ENCODE measurements around the gene CDH3. TPM values are rescaled to one million over a fixed set of nuclear protein-coding genes. Genes with fewer than 3 reads are reported as not detected.
A peak's percentile ranks its signal among the peaks of the same experiment; 100 is the strongest.

CDH3 gene
- total and polyA plus RNA-seq, 8 donors: 1.6 to 28.6 (median 5.0) TPM; not detected in 2

GRCh38 chr16:68646953-68647659 is 2.0 kb downstream of the CDH3 start:
- WGBS, 5 donors: 79 to 88% (median 85%) methylated on average over 18 of the region's 18 CpGs
- no peaks in the 10 kb centered on the region for H3K9me3 ChIP-seq
- peaks cover 22 to 80% (median 49%) of the 10 kb centered on the region in 3 donors for H3K27me3 ChIP-seq
- peaks cover 27 to 36% (median 31%) of the 10 kb centered on the region in 4 donors for H3K4me1 ChIP-seq
- peak in 1 of 2 donors; percentile 43 for DNase-seq
- H3K27ac ChIP-seq: no peak overlapping the region
- TF ChIP-seq EP300 (IDR thresholded peaks at IDR 0.05): no peak
- TF ChIP-seq POLR2AphosphoS5 (IDR thresholded peaks at IDR 0.05): no peak
- no peak for TF ChIP-seq POLR2A (IDR thresholded peaks at IDR 0.05)
- TF ChIP-seq CTCF (IDR thresholded peaks at IDR 0.05): no peak
- no peaks in the 10 kb centered on the region for H3K36me3 ChIP-seq
- no peak overlapping the region for H3K4me3 ChIP-seq
- intact Hi-C loops (cut with DNase I; ENCODE audit: low total_unique reads): no loop called here

- Histone ChIP-seq H3K9me3 (no peaks in the 10 kb centered on the region), H3K4me3 (no peak overlapping the region), H3K27ac (no peak overlapping the region), H3K27me3 (peaks cover 6 to 43% (median 14%) of the 10 kb centered on the region in 3 donors), H3K4me1 (peaks cover 0 to 3% (median 2%) of the 10 kb centered on the region in 4 donors), H3K36me3 (no peaks in the 10 kb centered on the region)
- no peak for TF ChIP-seq CTCF (IDR thresholded peaks at IDR 0.05)
- no peak for TF ChIP-seq EP300 (IDR thresholded peaks at IDR 0.05)
- no peak for TF ChIP-seq POLR2AphosphoS5 (IDR thresholded peaks at IDR 0.05)
- WGBS, 5 donors: 90 to 96% (median 93%) methylated on average over 11 to 12 of the region's 12 CpGs
- DNase-seq: no peak
- intact Hi-C loops (cut with DNase I; ENCODE audit: low total_unique reads): no loop called here
These were observed 6.0 kb downstream of the CDH3 start for GRCh38 chr16:68651136-68651535.

- Histone ChIP-seq H3K4me3 (no peak overlapping the region), H3K36me3 (no peaks in the 10 kb centered on the region), H3K27ac (no peak overlapping the region), H3K27me3 (peaks cover 0 to 40% (median under 1%) of the 10 kb centered on the region in 3 donors), H3K9me3 (no peaks in the 10 kb centered on the region), H3K4me1 (no peaks in the 10 kb centered on the region)
- WGBS, 5 donors: 95 to 100% (median 97%) methylated on average over 2 of the region's 2 CpGs
- intact Hi-C loops (cut with DNase I; ENCODE audit: low total_unique reads): no loop called here
- no peak for DNase-seq
- TF ChIP-seq POLR2AphosphoS5 (IDR thresholded peaks at IDR 0.05) (no peak), CTCF (IDR thresholded peaks at IDR 0.05) (no peak), EP300 (IDR thresholded peaks at IDR 0.05) (no peak), POLR2A (IDR thresholded peaks at IDR 0.05) (no peak)
These were observed 7.5 kb downstream of the CDH3 start for GRCh38 chr16:68652659-68653058.

GRCh38 chr16:68655806-68656205 is 10.7 kb downstream of the CDH3 start:
- H3K4me3 ChIP-seq: no peak overlapping the region
- no peaks in the 10 kb centered on the region for H3K36me3 ChIP-seq
- no peak for DNase-seq
- no peak for TF ChIP-seq CTCF (IDR thresholded peaks at IDR 0.05)
- TF ChIP-seq EP300 (IDR thresholded peaks at IDR 0.05): no peak
- TF ChIP-seq POLR2AphosphoS5 (IDR thresholded peaks at IDR 0.05): no peak
- no peak for TF ChIP-seq POLR2A (IDR thresholded peaks at IDR 0.05)
- no peaks in the 10 kb centered on the region for H3K9me3 ChIP-seq
- no peaks in the 10 kb centered on the region for H3K4me1 ChIP-seq
- H3K27me3 ChIP-seq: peaks cover 0 to 15% (median 0%) of the 10 kb centered on the region in 3 donors
- no peak overlapping the region for H3K27ac ChIP-seq
- intact Hi-C loops (cut with DNase I; ENCODE audit: low total_unique reads): no loop called here
- 71 to 92% (median 88%) methylated on average over 6 of the region's 6 CpGs for WGBS, 5 donors

Measured in stomach (tissue), 9 donors.